Cardiac muscle cell (in vitro differentiated cells and primary cell): ENCODE data around the gene DDX10. TPM values are rescaled to one million over a fixed set of nuclear protein-coding genes. Genes with fewer than 3 reads are reported as not detected.
A peak's percentile ranks its signal among the peaks of the same experiment; 100 is the strongest.

ENCODE experiments used
- DNase-seq, 2 donors: peaks; one replicate each; pipeline versions ENCODE4 v3.0.0 to v3.0.0-alpha.2; 2010 to 2017; ENCODE audit warnings: low read depth in 1 of 2, low spot score in 1 of 2
- H3K27ac ChIP-seq: fragments of 200-600 bp; sonication (generic); 2 replicates; pipeline ENCODE4 v1.5.1; 2016
- H3K27me3 ChIP-seq: fragments of 200-600 bp; sonication (generic); 2 replicates; pipeline ENCODE4 v1.6.0; 2016; ENCODE audit warnings: control low read depth
- H3K36me3 ChIP-seq: fragments of 200-600 bp; sonication (generic); 2 replicates; pipeline ENCODE4 v1.5.1; 2016; ENCODE audit warnings: control low read depth
- H3K4me1 ChIP-seq: fragments of 200-600 bp; sonication (generic); 2 replicates; pipeline ENCODE4 v1.8.1; 2017; ENCODE audit warnings: low read depth, mild to moderate bottlenecking, mixed run types
- H3K4me3 ChIP-seq: fragments of 200-600 bp; sonication (generic); 2 replicates; pipeline ENCODE4 v1.5.1; 2016; ENCODE audit warnings: mild to moderate bottlenecking
- H3K9me3 ChIP-seq: fragments of 200-600 bp; sonication (generic); 2 replicates; pipeline ENCODE4 v1.5.1; 2017; ENCODE audit warnings: low read depth, mild to moderate bottlenecking, control low read depth
- polyA plus RNA-seq: library from polyadenylated mRNA; unstranded; fragments of >200 nt; fragmentation: Nextera tagmentation; extraction: Ambion mirVana; gene quantifications from 2 replicates; pipeline ENCODE4 v1.2.1, GENCODE V29; 2016
- total RNA-seq: library from RNA; depleted of rRNA; stranded (reverse); fragments of >200 nt; gene quantifications from 2 replicates; pipeline ENCODE4 v1.2.3, GENCODE V29; 2016
- TF ChIP-seq, protein P1 (sequence below): IDR thresholded peaks from 2 replicates; pipeline ENCODE4 v1.5.1; 2012; ENCODE audit warnings: low read depth, mild to moderate bottlenecking, low read length

DDX10 gene
- total and polyA plus RNA-seq, 2 experiments from 2014 or later = 16.0 to 17.9 TPM

DNA sequence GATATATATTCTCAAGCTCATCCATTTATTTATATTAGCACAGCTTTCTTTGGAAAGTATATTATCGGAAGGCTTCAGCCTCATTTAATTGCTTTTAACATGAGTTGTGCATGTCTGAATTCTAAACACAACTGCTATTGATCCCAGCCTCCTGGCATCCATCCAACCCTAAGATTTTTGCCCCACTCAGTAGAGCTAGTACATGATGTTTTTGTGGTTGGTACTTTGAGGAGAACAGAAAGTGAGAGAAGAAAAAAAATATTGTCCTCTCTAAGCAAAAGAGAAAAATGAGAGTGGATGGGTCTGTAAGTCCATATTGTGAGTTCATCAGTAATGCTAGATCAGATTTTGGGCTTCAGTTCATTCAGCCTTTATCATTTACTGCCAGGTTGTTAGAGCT is 198.7 kb downstream of the DDX10 start:
- Histone ChIP-seq H3K4me3 (no peak overlapping the region), H3K9me3 (no peaks in the 10 kb centered on the region), H3K27ac (no peak overlapping the region), H3K36me3 (no peaks in the 10 kb centered on the region), H3K27me3 (no peaks in the 10 kb centered on the region), H3K4me1 (no peaks in the 10 kb centered on the region)
- DNase-seq = no peak
- TF ChIP-seq, protein P1, sequence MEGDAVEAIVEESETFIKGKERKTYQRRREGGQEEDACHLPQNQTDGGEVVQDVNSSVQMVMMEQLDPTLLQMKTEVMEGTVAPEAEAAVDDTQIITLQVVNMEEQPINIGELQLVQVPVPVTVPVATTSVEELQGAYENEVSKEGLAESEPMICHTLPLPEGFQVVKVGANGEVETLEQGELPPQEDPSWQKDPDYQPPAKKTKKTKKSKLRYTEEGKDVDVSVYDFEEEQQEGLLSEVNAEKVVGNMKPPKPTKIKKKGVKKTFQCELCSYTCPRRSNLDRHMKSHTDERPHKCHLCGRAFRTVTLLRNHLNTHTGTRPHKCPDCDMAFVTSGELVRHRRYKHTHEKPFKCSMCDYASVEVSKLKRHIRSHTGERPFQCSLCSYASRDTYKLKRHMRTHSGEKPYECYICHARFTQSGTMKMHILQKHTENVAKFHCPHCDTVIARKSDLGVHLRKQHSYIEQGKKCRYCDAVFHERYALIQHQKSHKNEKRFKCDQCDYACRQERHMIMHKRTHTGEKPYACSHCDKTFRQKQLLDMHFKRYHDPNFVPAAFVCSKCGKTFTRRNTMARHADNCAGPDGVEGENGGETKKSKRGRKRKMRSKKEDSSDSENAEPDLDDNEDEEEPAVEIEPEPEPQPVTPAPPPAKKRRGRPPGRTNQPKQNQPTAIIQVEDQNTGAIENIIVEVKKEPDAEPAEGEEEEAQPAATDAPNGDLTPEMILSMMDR = no peak

DNA sequence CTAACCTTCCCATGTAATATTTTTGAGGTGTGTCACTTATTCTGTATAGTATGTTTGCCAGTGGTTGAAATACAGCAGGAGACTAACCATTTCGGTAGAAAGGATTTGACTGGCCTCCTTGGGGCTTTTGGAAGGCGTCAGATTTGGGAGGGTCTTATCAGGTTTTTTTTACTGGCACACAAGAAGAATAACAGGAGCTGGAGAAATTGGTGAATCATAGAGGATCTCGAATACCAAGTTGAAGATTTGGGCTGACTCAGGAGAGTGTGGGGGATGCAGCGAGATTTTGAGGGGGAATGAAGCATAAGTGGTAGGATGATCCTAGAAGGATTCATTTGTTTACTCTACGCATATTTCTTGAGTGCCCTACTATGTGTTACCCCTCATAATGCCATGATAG is 200.5 kb downstream of the DDX10 start:
- Histone ChIP-seq H3K4me1 (no peaks in the 10 kb centered on the region), H3K36me3 (no peaks in the 10 kb centered on the region), H3K4me3 (no peak overlapping the region), H3K27me3 (no peaks in the 10 kb centered on the region), H3K27ac (no peak overlapping the region), H3K9me3 (no peaks in the 10 kb centered on the region)
- TF ChIP-seq, protein P1 = no peak
- peak in 1 of 2 donors; percentile 59 for DNase-seq

- Histone ChIP-seq H3K9me3 (no peaks in the 10 kb centered on the region), H3K27ac (no peak overlapping the region), H3K4me3 (no peak overlapping the region), H3K27me3 (no peaks in the 10 kb centered on the region), H3K36me3 (no peaks in the 10 kb centered on the region), H3K4me1 (no peaks in the 10 kb centered on the region)
- TF ChIP-seq, protein P1 = no peak
- DNase-seq = no peak
Observed at GRCh38 chr11:108866781-108867180, 201.9 kb downstream of the DDX10 start.

DNA sequence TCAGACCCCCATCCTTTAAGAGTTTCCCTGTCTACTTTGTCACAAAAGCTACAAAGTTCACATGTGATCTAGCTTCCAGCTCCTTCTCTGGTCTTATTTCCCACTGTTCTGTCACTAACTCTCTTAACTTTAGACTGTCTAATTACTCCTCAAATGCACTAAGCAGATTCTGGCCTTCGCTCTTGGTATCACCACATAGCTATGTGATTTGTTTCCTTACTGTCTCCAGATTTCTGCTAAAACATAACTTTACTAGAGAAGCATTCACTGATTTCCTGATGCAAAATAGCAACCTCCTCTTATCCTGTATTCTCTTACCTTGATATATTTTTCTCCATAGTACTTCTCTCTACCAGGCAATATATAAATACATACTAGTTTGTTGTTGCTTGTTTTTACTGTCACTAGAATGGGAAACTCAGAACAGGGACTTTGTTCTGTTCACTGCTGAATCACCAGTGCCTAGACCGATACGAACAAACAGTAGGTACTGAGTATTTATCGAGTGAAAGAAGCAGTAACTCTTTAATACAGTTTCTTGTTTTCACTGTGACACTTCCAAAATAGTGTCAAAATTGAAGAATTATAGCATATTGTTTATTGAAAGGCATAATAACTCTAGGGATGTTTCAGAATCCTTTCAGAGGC is 205.6 kb downstream of the DDX10 start:
- peak in 1 of 2 donors; percentile 82 for DNase-seq
- H3K4me1 ChIP-seq = peaks cover 7% of the 10 kb centered on the region
- TF ChIP-seq, protein P1 = no peak
- H3K27me3 ChIP-seq = no peaks in the 10 kb centered on the region
- no peaks in the 10 kb centered on the region for H3K9me3 ChIP-seq
- no peak overlapping the region for H3K27ac ChIP-seq
- no peak overlapping the region for H3K4me3 ChIP-seq
- no peaks in the 10 kb centered on the region for H3K36me3 ChIP-seq

DNA sequence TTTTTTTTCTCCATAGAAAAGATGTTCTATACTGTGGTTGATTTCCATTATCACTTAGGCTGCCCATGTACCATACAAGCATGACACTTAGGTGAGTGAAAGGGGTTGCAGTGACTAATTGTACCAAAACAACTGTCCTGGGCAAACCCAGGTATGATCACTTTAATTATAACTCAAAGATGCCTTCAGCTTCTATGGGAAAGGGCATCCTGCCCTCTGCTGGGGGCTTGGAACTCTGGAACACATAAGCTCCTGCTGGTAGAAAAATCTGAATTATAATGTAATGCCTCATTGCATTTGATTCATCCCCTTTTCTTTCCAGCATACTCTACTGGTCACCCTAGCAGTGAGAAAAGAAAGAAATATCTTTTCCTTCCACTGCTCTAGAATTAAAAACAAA is 206.3 kb downstream of the DDX10 start:
- Histone ChIP-seq H3K4me1 (peaks cover 8% of the 10 kb centered on the region), H3K36me3 (no peaks in the 10 kb centered on the region), H3K27ac (no peak overlapping the region), H3K4me3 (no peak overlapping the region), H3K27me3 (no peaks in the 10 kb centered on the region), H3K9me3 (no peaks in the 10 kb centered on the region)
- TF ChIP-seq, protein P1 = peak; percentile 80
- peak; percentile 38 to 85 for DNase-seq
